Stimulated activated CD4-positive, alpha-beta T cell treated with anti-CD3 and anti-CD28 coated beads, Interleukin-2, amount 100 ng/mL, for 48 hours (primary cell): ENCODE data around the gene GALK2.
"Not testable (repeated sequence)": the region's sequence is repeated elsewhere in the genome, so short reads cannot be mapped to it uniquely, and the experiment has no call there.

Experiments
- DNase-seq, 2 donors: peaks; one replicate each; pipeline ENCODE4 v3.0.0-alpha.2; 2020

The GALK2 gene

DNA sequence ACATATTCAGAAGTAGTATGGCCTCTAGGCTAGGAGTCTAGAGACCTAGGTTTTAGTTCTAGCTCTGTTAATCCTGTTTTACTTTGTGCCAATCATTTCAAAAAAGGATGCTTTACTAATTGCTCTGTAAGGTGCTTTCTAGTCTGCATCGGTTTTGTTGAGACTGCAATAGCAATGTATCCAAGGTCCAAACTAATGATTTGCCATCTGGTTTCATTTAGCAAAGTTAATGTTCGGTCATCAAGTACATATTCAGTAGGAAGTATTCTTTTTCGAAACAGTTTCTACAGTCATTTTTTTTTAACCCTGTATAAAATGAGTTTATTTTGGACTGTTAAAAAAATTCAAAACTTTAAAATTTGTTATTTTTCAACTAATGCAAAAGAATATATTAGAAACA, 2.0 kb upstream of the GALK2 start:
- no peak for DNase-seq

GRCh38 chr15:49171790-49172189, 1.7 kb downstream of the GALK2 start:
- DNase-seq = no peak

DNA sequence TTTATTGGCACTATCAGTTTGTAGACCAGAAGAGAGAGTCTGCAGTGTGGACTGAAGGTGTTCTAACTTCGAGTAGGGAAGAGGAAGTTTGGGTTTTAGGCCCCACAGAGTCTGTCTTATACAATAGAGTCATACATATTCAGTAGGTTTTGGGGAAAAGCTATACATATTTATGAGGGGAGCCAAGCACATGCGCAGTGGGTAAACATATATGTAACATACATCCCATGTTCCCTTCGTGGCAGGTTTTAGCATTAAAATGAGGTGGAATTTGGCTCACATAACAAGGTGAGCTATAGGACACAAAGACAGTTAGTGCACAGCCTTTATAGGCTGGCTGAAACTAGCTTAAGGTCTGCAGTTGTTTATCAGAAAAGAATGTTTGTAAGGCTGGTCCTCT, 4.9 kb downstream of the GALK2 start:
- DNase-seq = no peak

- DNase-seq = not testable (repeated sequence)
Measured at GRCh38 chr15:49175582-49176397, 5.7 kb downstream of the GALK2 start.

DNA sequence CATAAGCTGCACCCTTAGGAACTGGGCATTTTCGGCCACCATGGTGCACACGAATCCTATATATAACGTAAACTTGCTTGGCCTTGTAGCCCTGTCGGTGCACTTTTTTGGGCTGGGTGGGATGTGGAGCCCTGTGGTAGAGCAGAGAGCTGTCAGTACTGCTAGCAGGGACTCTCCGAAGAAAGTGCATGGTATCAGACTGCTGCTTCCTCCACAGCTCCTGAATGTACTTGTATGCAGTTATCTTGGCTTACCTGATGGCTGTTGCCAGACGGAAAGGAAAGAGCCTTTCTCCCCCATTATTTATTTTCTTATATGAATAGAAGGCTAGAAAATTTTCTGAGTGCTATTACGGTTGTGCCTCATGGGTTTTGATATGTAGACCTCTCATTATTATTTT, 8.4 kb downstream of the GALK2 start:
- DNase-seq = no peak

- no peak for DNase-seq
Measured at GRCh38 chr15:49179433-49180190, 9.6 kb downstream of the GALK2 start.

GRCh38 chr15:49182128-49182527, 12.1 kb downstream of the GALK2 start:
- DNase-seq = no peak

DNA sequence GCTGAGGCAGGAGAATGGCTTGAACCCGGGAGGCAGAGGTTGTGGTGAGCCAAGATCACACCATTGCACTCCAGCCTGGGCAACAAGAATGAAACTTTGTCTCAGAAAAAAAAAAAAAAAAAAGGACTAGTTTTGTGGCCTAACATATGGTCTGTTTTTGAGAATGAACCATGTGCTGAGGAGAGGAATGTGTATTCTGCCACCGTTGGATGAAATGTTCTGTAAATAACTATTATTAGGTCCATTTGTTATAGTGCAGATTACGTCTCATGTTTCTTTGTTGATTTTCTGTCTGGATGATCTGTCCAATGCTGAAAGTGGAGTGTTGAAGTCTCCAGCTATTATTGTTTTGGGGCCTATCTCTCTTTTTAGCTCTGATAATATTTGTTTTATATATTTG, 13.7 kb downstream of the GALK2 start:
- not testable (repeated sequence) for DNase-seq

- no peak for DNase-seq
Measured at GRCh38 chr15:49185473-49185872, 15.4 kb downstream of the GALK2 start.

- DNase-seq = no peak
Measured at GRCh38 chr15:49187549-49188245, 17.6 kb downstream of the GALK2 start.

DNA sequence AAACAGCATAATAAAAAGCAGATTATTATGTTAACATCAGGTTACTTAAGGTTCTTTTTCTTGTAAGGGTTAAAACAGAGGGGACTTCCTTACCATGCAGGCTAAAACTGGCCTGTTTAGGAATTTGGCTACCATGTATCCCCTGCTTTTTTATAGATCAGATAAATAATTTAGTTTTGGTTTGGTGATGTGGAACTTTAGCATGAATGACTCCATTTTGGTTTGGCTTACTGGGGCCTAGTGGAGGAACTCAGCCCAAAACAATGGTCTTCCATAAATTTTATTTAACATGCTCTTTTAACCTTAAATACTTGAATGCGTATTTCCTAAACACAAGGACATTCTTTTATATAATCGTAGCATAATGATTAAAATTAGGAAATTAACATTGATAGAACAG, 18.9 kb downstream of the GALK2 start:
- no peak for DNase-seq

DNA sequence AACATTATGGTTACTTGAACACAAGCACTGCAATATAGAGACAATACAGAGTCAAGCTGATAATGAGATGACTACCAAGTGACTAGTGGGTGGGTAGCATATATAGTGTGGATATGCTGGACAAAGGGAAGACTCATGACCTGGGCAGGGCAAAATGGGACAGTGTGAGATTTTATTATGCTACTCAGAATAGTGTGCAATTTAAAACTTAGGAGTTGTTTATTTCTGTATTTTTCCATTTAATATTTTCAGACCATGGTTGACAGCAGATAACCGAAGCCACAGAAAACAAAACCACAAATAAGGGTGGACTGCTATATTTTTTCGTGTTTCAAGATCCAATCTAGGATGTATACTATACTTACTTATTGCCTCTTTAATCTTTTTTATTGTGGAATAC, 19.6 kb downstream of the GALK2 start:
- no peak for DNase-seq

DNA sequence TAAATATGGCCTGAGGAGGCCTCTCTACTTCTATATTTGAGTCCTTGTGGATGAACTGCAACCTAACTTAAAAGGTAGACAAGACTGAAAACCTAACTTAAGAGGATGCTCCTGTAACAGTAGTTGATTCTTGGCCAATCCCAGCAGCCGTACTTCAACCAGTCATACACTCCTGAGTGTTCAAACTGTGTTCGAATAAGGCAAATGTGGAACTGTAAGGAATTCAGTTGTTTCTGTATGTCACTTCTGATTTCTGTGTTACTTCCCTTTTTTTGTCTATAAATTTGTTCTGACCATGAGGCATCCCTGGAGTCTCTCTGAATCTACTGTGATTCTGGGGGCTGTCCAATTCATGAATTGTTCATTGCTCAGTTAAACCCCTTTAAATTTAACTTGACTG, 20.5 kb downstream of the GALK2 start:
- DNase-seq = no peak

GRCh38 chr15:49191892-49192291, 21.8 kb downstream of the GALK2 start:
- no peak for DNase-seq

DNA sequence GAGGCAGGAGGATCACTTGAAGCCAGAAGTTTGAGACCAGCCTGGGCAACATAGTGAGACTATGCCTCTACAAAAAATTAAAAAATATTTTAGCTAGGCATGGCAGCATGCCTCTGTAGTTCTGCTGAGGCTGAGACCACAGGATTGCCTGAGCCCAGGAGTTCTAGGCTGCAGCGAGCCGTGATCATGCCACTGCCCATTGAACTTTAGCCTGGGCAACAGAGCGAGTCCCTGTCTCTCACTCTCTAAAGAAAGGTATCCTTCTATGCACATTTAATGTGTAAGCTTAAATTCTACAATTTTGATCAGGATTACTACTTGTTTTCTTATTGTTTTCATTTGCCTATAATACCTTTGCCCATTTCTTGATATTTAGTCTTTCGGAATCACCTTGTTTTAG, 26.8 kb downstream of the GALK2 start:
- no peak for DNase-seq

GRCh38 chr15:49199666-49200065, 29.6 kb downstream of the GALK2 start:
- no peak for DNase-seq

DNA sequence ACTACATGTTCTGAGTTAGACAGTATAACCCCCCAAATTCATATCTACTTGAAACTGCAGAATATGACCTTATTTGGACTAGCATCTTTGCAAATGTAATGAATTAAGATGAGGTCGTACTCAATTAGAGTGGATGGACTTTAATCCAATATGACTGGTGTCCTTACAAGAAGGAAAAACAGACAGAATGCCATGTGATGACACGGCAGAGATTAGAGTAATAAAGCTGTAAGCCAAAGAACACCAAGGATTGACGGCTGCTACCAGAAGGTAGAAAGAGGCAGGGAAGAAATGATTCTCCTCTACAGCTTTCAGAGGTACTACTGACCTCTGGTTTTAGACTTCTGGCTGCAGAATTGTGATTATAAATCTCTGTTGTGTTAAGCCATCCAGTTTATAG, 30.3 kb downstream of the GALK2 start:
- no peak for DNase-seq

DNA sequence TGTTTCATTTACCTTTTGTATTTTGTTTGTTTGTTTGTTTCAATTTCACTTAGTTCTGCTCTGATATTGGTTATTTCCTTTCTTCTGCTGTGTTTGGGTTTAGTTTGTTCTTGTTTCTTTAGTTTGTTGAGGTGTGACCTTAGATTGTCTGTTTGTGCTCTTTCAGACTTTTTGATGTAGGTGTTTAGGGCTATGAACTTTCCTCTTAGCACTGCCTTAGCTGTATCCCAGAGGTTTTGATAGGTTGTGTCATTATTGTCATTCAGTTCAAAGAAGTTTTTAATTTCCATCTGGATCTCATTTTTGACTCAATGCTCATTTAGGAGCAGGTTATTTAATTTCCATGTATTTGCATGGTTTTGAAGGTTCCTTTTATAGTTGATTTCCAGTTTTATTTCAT, 38.1 kb downstream of the GALK2 start:
- DNase-seq = not testable (repeated sequence)

DNA sequence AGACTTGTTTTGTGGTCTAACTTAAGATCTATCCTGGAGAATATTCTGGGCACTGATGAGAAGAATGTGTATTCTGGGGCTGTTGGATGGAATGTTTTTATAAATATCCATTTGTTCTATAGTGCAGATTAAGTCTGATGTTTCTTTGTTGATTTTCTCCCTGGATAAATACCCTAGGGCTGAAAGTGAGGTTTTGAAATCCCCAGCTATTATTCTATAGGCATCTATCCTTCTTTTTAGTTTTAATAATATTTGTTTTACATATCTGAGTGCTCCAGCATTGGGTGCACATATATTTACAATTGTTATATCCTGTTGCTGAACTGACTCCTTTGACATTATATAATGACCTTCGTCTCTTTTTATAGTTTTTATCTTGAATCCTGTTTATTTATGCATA, 42.9 kb downstream of the GALK2 start:
- no peak for DNase-seq

- DNase-seq = no peak
Measured at GRCh38 chr15:49215768-49216739, 46.0 kb downstream of the GALK2 start.

- no peak for DNase-seq
Measured at GRCh38 chr15:49223536-49224274, 53.7 kb downstream of the GALK2 start.
